HEK293 (cell line): ENCODE results near the gene OR2T3.
"Not testable (repeated sequence)": the region's sequence is repeated elsewhere in the genome, so short reads cannot be mapped to it uniquely, and the experiment has no call there.

ENCODE experiments used
- HOXA7 ChIP-seq: sonication (generic); formaldehyde crosslinking; IDR thresholded peaks from 2 replicates; pipeline ENCODE4 v1.8.1; 2022; ENCODE audit warnings: missing genetic modification reagents, borderline replicate concordance
- SP2 ChIP-seq: fragments of 450-650 bp; formaldehyde crosslinking; IDR thresholded peaks from 2 replicates; pipeline ENCODE4 v1.5.1; 2016; ENCODE audit warnings: missing biosample characterization, missing genetic modification characterization
- ZFP41 ChIP-seq: fragments of 450-650 bp; formaldehyde crosslinking; IDR thresholded peaks from 2 replicates; pipeline ENCODE4 v1.5.1; 2016; ENCODE audit warnings: missing biosample characterization, missing genetic modification characterization, borderline replicate concordance
- ZNF114 ChIP-seq: fragments of 450-650 bp; formaldehyde crosslinking; IDR thresholded peaks from 2 replicates; pipeline ENCODE4 v1.5.0; 2017; ENCODE audit warnings: missing biosample characterization, missing genetic modification characterization
- ZNF335 ChIP-seq: fragments of 450-650 bp; formaldehyde crosslinking; conservative IDR thresholded peaks from 2 replicates; pipeline ENCODE4 v1.5.1; 2016; ENCODE audit warnings: missing biosample characterization, missing genetic modification characterization
- TF ChIP-seq, protein P1 (sequence below): fragments of 450-650 bp; formaldehyde crosslinking; IDR thresholded peaks from 2 replicates; pipeline ENCODE4 v1.5.1; 2016; ENCODE audit warnings: missing biosample characterization, missing genetic modification characterization

DNA sequence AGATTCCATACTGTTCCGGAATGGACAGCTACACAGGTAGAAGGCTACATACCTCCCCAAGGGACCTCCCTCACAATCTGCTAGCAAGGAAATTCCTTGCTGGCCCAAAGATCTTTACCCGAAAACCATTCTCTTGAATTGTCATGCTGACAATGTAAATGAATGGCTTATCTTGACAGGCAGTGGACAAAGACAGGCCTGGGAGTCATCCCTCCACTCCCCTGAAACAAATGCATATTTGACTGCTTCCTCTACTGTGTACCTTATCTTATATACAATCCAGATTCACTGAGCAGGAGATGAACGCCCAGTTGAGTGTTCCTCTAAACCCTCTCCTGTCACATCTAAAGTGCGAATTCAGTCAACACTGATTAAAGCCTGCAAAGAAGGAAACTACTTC is 28.5 kb upstream of the OR2T3 start:
- not testable (repeated sequence) for TF ChIP-seq ZNF335 (tag by site-specific recombination); ZNF114 (tag by site-specific recombination); ZFP41 (tag by site-specific recombination); SP2; HOXA7 (CRISPR knock-in tag)
- TF ChIP-seq, protein P1, sequence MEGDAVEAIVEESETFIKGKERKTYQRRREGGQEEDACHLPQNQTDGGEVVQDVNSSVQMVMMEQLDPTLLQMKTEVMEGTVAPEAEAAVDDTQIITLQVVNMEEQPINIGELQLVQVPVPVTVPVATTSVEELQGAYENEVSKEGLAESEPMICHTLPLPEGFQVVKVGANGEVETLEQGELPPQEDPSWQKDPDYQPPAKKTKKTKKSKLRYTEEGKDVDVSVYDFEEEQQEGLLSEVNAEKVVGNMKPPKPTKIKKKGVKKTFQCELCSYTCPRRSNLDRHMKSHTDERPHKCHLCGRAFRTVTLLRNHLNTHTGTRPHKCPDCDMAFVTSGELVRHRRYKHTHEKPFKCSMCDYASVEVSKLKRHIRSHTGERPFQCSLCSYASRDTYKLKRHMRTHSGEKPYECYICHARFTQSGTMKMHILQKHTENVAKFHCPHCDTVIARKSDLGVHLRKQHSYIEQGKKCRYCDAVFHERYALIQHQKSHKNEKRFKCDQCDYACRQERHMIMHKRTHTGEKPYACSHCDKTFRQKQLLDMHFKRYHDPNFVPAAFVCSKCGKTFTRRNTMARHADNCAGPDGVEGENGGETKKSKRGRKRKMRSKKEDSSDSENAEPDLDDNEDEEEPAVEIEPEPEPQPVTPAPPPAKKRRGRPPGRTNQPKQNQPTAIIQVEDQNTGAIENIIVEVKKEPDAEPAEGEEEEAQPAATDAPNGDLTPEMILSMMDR (tag by site-specific recombination) = not testable (repeated sequence)
